ENCODE results near the gene BEGAIN.

GRCh38 chr14:100593751-100594624 is 6.8 kb upstream of the BEGAIN start:
- TF ChIP-seq POLR2A (IDR thresholded peaks at IDR 0.05): no peak
- no peak for TF ChIP-seq CTCF (IDR thresholded peaks at IDR 0.05)
